Transverse colon (tissue), 3 donors: ENCODE measurements around the gene NFIA.

Experiments used
- EP300 ChIP-seq: sonication (generic); formaldehyde crosslinking; IDR thresholded peaks from one replicate; pipeline ENCODE4 v1.6.1; 2017; ENCODE audit warnings: antibody characterized with exemption, low read depth
- POLR2A ChIP-seq: fragments of 450-650 bp; IDR thresholded peaks from one replicate; pipeline ENCODE4 v1.6.1; 2016; ENCODE audit warnings: antibody characterized with exemption, mild to moderate bottlenecking, moderate library complexity
- TF ChIP-seq, protein P1 (sequence below), 5 experiments: fragments of 200-600 bp in 3 of 5; fragments of 450-650 bp in 2 of 5; sonication (generic) in 3 of 5; IDR thresholded peaks; 1 replicate in 2 of 5; 2 replicates in 3 of 5; pipeline ENCODE4 v1.5.1; 2016 to 2017; ENCODE audit warnings: antibody characterized with exemption in 5 of 5, inconsistent platforms in 3 of 5, mild to moderate bottlenecking in 2 of 5, moderate library complexity in 1 of 5

DNA sequence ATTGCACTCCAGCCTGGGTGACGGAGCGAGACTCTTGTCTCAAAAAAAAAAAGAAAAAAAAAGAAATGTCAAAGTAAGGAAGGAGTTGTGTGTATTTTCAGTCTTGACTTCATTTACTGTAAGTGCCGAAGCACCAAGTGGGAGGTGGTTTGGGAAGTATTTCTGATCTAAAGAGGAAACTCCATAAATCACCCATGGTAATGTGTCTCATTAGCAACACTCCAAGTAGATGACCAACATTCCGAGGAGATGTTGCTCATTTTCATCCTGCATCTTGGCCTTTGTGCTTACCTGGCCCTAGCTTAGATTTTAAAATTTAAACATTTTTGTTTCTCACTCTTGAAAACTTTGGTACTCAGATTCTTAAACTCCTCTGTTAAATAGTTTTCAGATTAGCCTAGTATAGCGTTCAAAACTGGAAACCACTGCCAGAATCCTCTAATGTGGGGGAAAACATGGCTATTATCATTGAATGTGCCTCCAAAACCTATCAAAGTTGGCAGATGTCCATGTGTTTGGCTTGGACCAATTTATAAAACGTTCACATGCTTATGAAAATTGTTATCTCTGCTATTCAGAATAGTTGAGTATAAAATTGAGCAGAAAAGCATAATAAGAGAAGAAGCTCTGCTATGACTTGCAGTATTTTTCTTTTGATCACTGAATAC is 110.4 kb downstream of the NFIA start:
- TF ChIP-seq, protein P1, sequence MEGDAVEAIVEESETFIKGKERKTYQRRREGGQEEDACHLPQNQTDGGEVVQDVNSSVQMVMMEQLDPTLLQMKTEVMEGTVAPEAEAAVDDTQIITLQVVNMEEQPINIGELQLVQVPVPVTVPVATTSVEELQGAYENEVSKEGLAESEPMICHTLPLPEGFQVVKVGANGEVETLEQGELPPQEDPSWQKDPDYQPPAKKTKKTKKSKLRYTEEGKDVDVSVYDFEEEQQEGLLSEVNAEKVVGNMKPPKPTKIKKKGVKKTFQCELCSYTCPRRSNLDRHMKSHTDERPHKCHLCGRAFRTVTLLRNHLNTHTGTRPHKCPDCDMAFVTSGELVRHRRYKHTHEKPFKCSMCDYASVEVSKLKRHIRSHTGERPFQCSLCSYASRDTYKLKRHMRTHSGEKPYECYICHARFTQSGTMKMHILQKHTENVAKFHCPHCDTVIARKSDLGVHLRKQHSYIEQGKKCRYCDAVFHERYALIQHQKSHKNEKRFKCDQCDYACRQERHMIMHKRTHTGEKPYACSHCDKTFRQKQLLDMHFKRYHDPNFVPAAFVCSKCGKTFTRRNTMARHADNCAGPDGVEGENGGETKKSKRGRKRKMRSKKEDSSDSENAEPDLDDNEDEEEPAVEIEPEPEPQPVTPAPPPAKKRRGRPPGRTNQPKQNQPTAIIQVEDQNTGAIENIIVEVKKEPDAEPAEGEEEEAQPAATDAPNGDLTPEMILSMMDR (IDR thresholded peaks at IDR 0.05): no peak
- TF ChIP-seq POLR2A (no peak), EP300 (no peak)
